ENCODE measurements around the gene SEMA3G.

GRCh38 chr3:52406791-52407510 lies 38.0 kb downstream of the SEMA3G start:
- no peak for TF ChIP-seq CTCF (conservative IDR thresholded peaks at IDR 0.05; ENCODE audit: low read depth, low read length)
- no peak for TF ChIP-seq EZH2phosphoT487 (IDR thresholded peaks at IDR 0.05; ENCODE audit: borderline replicate concordance, low read length)
- TF ChIP-seq EZH2 (IDR thresholded peaks at IDR 0.05; ENCODE audit: low read length, unreplicated experiment): no peak
